ENCODE results near the gene FAM50A.

Gene FAM50A

GRCh38 chrX:154412468-154412867, 31.5 kb upstream of the FAM50A start:
- in situ Hi-C loops (cut with MboI; ENCODE audit: low sequenced_read_pairs) = no loop called here

- in situ Hi-C loops (cut with MboI; ENCODE audit: low sequenced_read_pairs) = no loop called here
Measured at GRCh38 chrX:154413142-154413541, 30.8 kb upstream of the FAM50A start.

GRCh38 chrX:154417157-154417556, 26.8 kb upstream of the FAM50A start:
- in situ Hi-C loops (cut with MboI; ENCODE audit: low sequenced_read_pairs) = no loop called here

- in situ Hi-C loops (cut with MboI; ENCODE audit: low sequenced_read_pairs) = no loop called here
Measured at GRCh38 chrX:154419189-154419588, 24.8 kb upstream of the FAM50A start.

GRCh38 chrX:154419688-154420401, 24.1 kb upstream of the FAM50A start:
- in situ Hi-C loops (cut with MboI; ENCODE audit: low sequenced_read_pairs) = no loop called here

- in situ Hi-C loops (cut with MboI; ENCODE audit: low sequenced_read_pairs) = no loop called here
Measured at GRCh38 chrX:154420402-154420756, 23.6 kb upstream of the FAM50A start.

GRCh38 chrX:154426916-154427770, 16.8 kb upstream of the FAM50A start:
- in situ Hi-C loops (cut with MboI; ENCODE audit: low sequenced_read_pairs) = no loop called here

- in situ Hi-C loops (cut with MboI; ENCODE audit: low sequenced_read_pairs) = no loop called here
Measured at GRCh38 chrX:154428176-154429171, 15.5 kb upstream of the FAM50A start, which contains the start of gene ATP6AP1. Gene ATP6AP1 (plus strand): TSS chrX:154428677. CDS start chrX:154428693, 16 bp downstream.

GRCh38 chrX:154429711-154430110, 14.2 kb upstream of the FAM50A start:
- in situ Hi-C loops (cut with MboI; ENCODE audit: low sequenced_read_pairs) = no loop called here

GRCh38 chrX:154430479-154430878, 13.5 kb upstream of the FAM50A start:
- in situ Hi-C loops (cut with MboI; ENCODE audit: low sequenced_read_pairs) = no loop called here

- in situ Hi-C loops (cut with MboI; ENCODE audit: low sequenced_read_pairs) = no loop called here
Measured at GRCh38 chrX:154430916-154431315, 13.0 kb upstream of the FAM50A start.

- in situ Hi-C loops (cut with MboI; ENCODE audit: low sequenced_read_pairs) = no loop called here
Measured at GRCh38 chrX:154431341-154431740, 12.6 kb upstream of the FAM50A start.

- in situ Hi-C loops (cut with MboI; ENCODE audit: low sequenced_read_pairs) = no loop called here
Measured at GRCh38 chrX:154432210-154432609, 11.7 kb upstream of the FAM50A start.

GRCh38 chrX:154433605-154434004, 10.3 kb upstream of the FAM50A start:
- in situ Hi-C loops (cut with MboI; ENCODE audit: low sequenced_read_pairs) = no loop called here

- in situ Hi-C loops (cut with MboI; ENCODE audit: low sequenced_read_pairs) = no loop called here
Measured at GRCh38 chrX:154434394-154435168, 9.4 kb upstream of the FAM50A start.

GRCh38 chrX:154435171-154435733, 8.7 kb upstream of the FAM50A start:
- in situ Hi-C loops (cut with MboI; ENCODE audit: low sequenced_read_pairs) = no loop called here

- in situ Hi-C loops (cut with MboI; ENCODE audit: low sequenced_read_pairs) = no loop called here
Measured at GRCh38 chrX:154436374-154436982, 7.5 kb upstream of the FAM50A start.

- in situ Hi-C loops (cut with MboI; ENCODE audit: low sequenced_read_pairs) = no loop called here
Measured at GRCh38 chrX:154436983-154437752, 6.8 kb upstream of the FAM50A start, which contains the start of gene GDI1. Gene GDI1 (plus strand): TSS chrX:154437154. CDS start chrX:154437255, 101 bp downstream.

Measured in HL-60/S4 (cell line).